CD14-positive monocyte (primary cell): Measurements from ENCODE around the gene GPC1. TPM values are rescaled to one million over a fixed set of nuclear protein-coding genes. Genes with fewer than 3 reads are reported as not detected.

Experiments
- DNase-seq, 3 donors: peaks; one replicate each; pipeline ENCODE4 v3.0.0-alpha.2; 2011 to 2022
- H2AFZ ChIP-seq: 2 replicates; pipeline ENCODE4 v1.6.0; 2012; ENCODE audit warnings: mild to moderate bottlenecking, low read depth, low read length, inconsistent platforms; ENCODE audit not compliant: insufficient read depth, poor library complexity, severe bottlenecking
- H3K27ac ChIP-seq, 2 donors: 1 replicate in 1 of 2; 2 replicates in 1 of 2; pipeline ENCODE4 v1.5.1; 2012 to 2013; ENCODE audit warnings: low read length in 2 of 2, control low read depth in 1 of 2, inconsistent platforms in 1 of 2, low read depth in 1 of 2, mild to moderate bottlenecking in 1 of 2
- H3K27me3 ChIP-seq, 2 donors: one replicate each; pipeline versions ENCODE4 v1.6.0 to v1.6.1; 2011 to 2013; ENCODE audit warnings: low read length in 2 of 2; ENCODE audit not compliant: control insufficient read depth in 2 of 2, insufficient read depth in 2 of 2
- H3K36me3 ChIP-seq, 2 donors: replicated peaks in 1 of 2; 1 replicate in 1 of 2; 2 replicates in 1 of 2; pipeline versions ENCODE4 v1.5.1 to v1.6.1; 2012 to 2013; ENCODE audit warnings: low read length in 2 of 2, control low read depth in 1 of 2, inconsistent platforms in 1 of 2, mild to moderate bottlenecking in 1 of 2; ENCODE audit not compliant: insufficient read depth in 2 of 2, control insufficient read depth in 1 of 2
- H3K4me1 ChIP-seq, 2 donors: 1 replicate in 1 of 2; 2 replicates in 1 of 2; pipeline versions ENCODE4 v1.5.1 to v1.6.1; 2012 to 2013; ENCODE audit warnings: low read length in 2 of 2, control low read depth in 1 of 2, inconsistent platforms in 1 of 2, mild to moderate bottlenecking in 1 of 2, moderate library complexity in 1 of 2; ENCODE audit not compliant: insufficient read depth in 2 of 2, control insufficient read depth in 1 of 2
- H3K4me2 ChIP-seq: replicated peaks from 2 replicates; pipeline ENCODE3; 2012; ENCODE audit warnings: low read length, moderate library complexity, mild to moderate bottlenecking; ENCODE audit not compliant: poor library complexity, severe bottlenecking; ENCODE audit errors: extremely low read depth
- H3K4me3 ChIP-seq, 3 experiments: fragments of 200-600 bp in 1 of 3; sonication (generic) in 1 of 3; replicated peaks in 1 of 3; 1 replicate in 2 of 3; 2 replicates in 1 of 3; pipeline ENCODE4 v1.5.1; 2011 to 2013; ENCODE audit warnings: low read length in 3 of 3, mild to moderate bottlenecking in 3 of 3, control low read depth in 2 of 3, low read depth in 2 of 3, inconsistent platforms in 1 of 3, moderate library complexity in 1 of 3
- H3K79me2 ChIP-seq: 2 replicates; pipeline ENCODE4 v1.6.0; 2012; ENCODE audit warnings: mild to moderate bottlenecking, control low read depth, inconsistent platforms, low read length, moderate library complexity; ENCODE audit not compliant: insufficient read depth
- H3K9ac ChIP-seq: 2 replicates; pipeline ENCODE4 v1.6.0; 2017; ENCODE audit warnings: low read length, mild to moderate bottlenecking; ENCODE audit not compliant: insufficient read depth, poor library complexity, severe bottlenecking
- H3K9me3 ChIP-seq, 2 donors: replicated peaks in 1 of 2; 1 replicate in 1 of 2; 2 replicates in 1 of 2; pipeline versions ENCODE4 v1.5.1 to v1.6.1; 2012 to 2013; ENCODE audit warnings: low read length in 2 of 2, control low read depth in 1 of 2; ENCODE audit not compliant: control insufficient read depth in 1 of 2, insufficient read depth in 1 of 2
- H4K20me1 ChIP-seq: 2 replicates; pipeline ENCODE4 v1.6.0; 2012; ENCODE audit warnings: mild to moderate bottlenecking, low read length, control low read depth, moderate library complexity; ENCODE audit not compliant: insufficient read depth
- H3K27ac Mint-ChIP-seq, 7 donors: one replicate each; pipeline ENCODE4 v1.8.0; 2020; ENCODE audit warnings: mild to moderate bottlenecking in 7 of 7, mixed read lengths in 7 of 7, moderate library complexity in 6 of 7, inconsistent platforms in 2 of 7
- H3K27me3 Mint-ChIP-seq, 3 donors: one replicate each; pipeline ENCODE4 v1.8.0; 2021 to 2022; ENCODE audit warnings: low read depth in 3 of 3, mild to moderate bottlenecking in 3 of 3, mixed read lengths in 3 of 3, moderate library complexity in 3 of 3, inconsistent platforms in 1 of 3
- H3K36me3 Mint-ChIP-seq, 2 donors: one replicate each; pipeline ENCODE4 v1.8.0; 2020; ENCODE audit warnings: mixed read lengths in 2 of 2, inconsistent platforms in 1 of 2, mild to moderate bottlenecking in 1 of 2
- H3K4me1 Mint-ChIP-seq: one replicate; pipeline ENCODE4 v1.8.0; 2020; ENCODE audit warnings: mild to moderate bottlenecking, mixed read lengths
- H3K4me3 Mint-ChIP-seq, 2 donors: one replicate each; pipeline ENCODE4 v1.8.0; 2020; ENCODE audit warnings: mild to moderate bottlenecking in 2 of 2, mixed read lengths in 2 of 2, moderate library complexity in 1 of 2
- H3K9me3 Mint-ChIP-seq, 7 donors: one replicate each; pipeline ENCODE4 v1.8.0; 2020 to 2022; ENCODE audit warnings: mixed read lengths in 7 of 7, mild to moderate bottlenecking in 6 of 7, moderate library complexity in 6 of 7, inconsistent platforms in 2 of 7
- CTCF ChIP-seq: fragments of 200-600 bp; IDR thresholded peaks from one replicate; pipeline ENCODE4 v1.8.0; 2022; ENCODE audit warnings: antibody characterized with exemption, mild to moderate bottlenecking
- WGBS: methylation state at CpG from one replicate; pipeline ENCODE4 v1.1.5; 2013; ENCODE audit warnings: missing lambda C conversion rate; ENCODE audit not compliant: insufficient coverage; 5-methylcytosine and 5-hydroxymethylcytosine counted together
- intact Hi-C, 2 donors: fragments of 100-400 bp; cut with micrococcal nuclease; formaldehyde crosslinking; loops; one replicate each; pipeline versions ENCODE4 v1.15.0 to v1.15.1; 2023
- polyA plus RNA-seq, 3 donors: library from polyadenylated mRNA; depleted of rRNA in 1 of 3; unstranded in 2 of 3; stranded (reverse) in 1 of 3; fragments of 300-500 nt in 2 of 3; fragments of >200 nt in 1 of 3; fragmentation: Illumina TruSeq in 2 of 3; gene quantifications; 1 replicate in 2 of 3; 2 replicates in 1 of 3; pipeline ENCODE4 v1.2.3, GENCODE V29; 2012 to 2021

GPC1 gene
- polyA plus RNA-seq, 3 donors, result 0.08 TPM; not detected in 2

GRCh38 chr2:240512666-240513535 is 77.4 kb downstream of the GPC1 start:
- no peaks in the 10 kb centered on the region for H3K9me3 ChIP-seq
- peaks cover 17% of the 10 kb centered on the region for H3K4me1 Mint-ChIP-seq
- H3K27ac Mint-ChIP-seq, result peak overlapping the region in 6 of 7 donors; percentile 9 to 96 (median 72)
- 94% methylated on average over 11 of the region's 21 CpGs for WGBS
- H3K9ac ChIP-seq, result no peak overlapping the region
- no peaks in the 10 kb centered on the region for H4K20me1 ChIP-seq
- no peak overlapping the region for H3K4me3 Mint-ChIP-seq
- H2AFZ ChIP-seq, result no peak overlapping the region
- peaks cover 13 to 15% of the 10 kb centered on the region in 2 donors for H3K4me1 ChIP-seq
- no peak overlapping the region for H3K4me2 ChIP-seq
- DNase-seq, result no peak
- H3K4me3 ChIP-seq, result no peak overlapping the region
- H3K36me3 ChIP-seq, result peaks cover 3 to 22% of the 10 kb centered on the region in 2 donors
- H3K79me2 ChIP-seq, result no peaks in the 10 kb centered on the region
- peaks cover 0 to 1% (median 0%) of the 10 kb centered on the region in 3 donors for H3K27me3 Mint-ChIP-seq
- no peak for TF ChIP-seq CTCF
- intact Hi-C loops, result loop anchor here (5.0 to 10.0 kb wide), 4 partner anchors 72 to 322 kb away; partner anchors contain the start of gene CAPN10 (in 1 of the 2)
- H3K9me3 Mint-ChIP-seq, result no peaks in the 10 kb centered on the region
- no peak overlapping the region for H3K27ac ChIP-seq
- H3K36me3 Mint-ChIP-seq, result peaks cover 28 to 37% of the 10 kb centered on the region in 2 donors
- no peaks in the 10 kb centered on the region for H3K27me3 ChIP-seq

GRCh38 chr2:240513549-240514287 is 78.3 kb downstream of the GPC1 start:
- Histone ChIP-seq H3K4me2 (peak overlapping the region; percentile 53), H3K27ac (peak overlapping the region; percentile 55 to 93), H2AFZ (peak overlapping the region; percentile 62)

More at GRCh38 chr2:240513549-240514287, 78.3 kb downstream of the GPC1 start:
- H3K36me3 Mint-ChIP-seq, result peaks cover 25 to 38% of the 10 kb centered on the region in 2 donors
- Histone ChIP-seq H3K9ac (peak overlapping the region; percentile 61), H3K9me3 (no peaks in the 10 kb centered on the region), H4K20me1 (no peaks in the 10 kb centered on the region), H3K79me2 (no peaks in the 10 kb centered on the region), H3K4me1 (peaks cover 13 to 15% of the 10 kb centered on the region in 2 donors), H3K36me3 (peaks cover 3 to 20% of the 10 kb centered on the region in 2 donors), H3K4me3 (peak overlapping the region in 1 of 3 experiments; percentile 45), H3K27me3 (no peaks in the 10 kb centered on the region)
- peak; percentile 94 to 98 (median 96) for DNase-seq
- no peaks in the 10 kb centered on the region for H3K27me3 Mint-ChIP-seq
- H3K27ac Mint-ChIP-seq, result peak overlapping the region; percentile 90 to 99 (median 97)
- intact Hi-C loops, result loop anchor here (2.0 to 10.0 kb wide), 5 partner anchors 47 to 321 kb away; partner anchors contain the start of genes CAPN10 (in 1 of the 2) and DUSP28 (in 1 of the 2)
- peaks cover 17% of the 10 kb centered on the region for H3K4me1 Mint-ChIP-seq
- peak overlapping the region; percentile 4 to 80 for H3K4me3 Mint-ChIP-seq
- WGBS, result 74% methylated on average over 7 of the region's 13 CpGs
- peak; percentile 95 for TF ChIP-seq CTCF
- H3K9me3 Mint-ChIP-seq, result no peaks in the 10 kb centered on the region
